AG04450 (cell line): ENCODE measurements around the gene SCART1. TPM values are rescaled to one million over a fixed set of nuclear protein-coding genes. Genes with fewer than 3 reads are reported as not detected.

Experiments used
- polyA plus RNA-seq: library from polyadenylated mRNA; depleted of rRNA; stranded (reverse); fragments of >200 nt; gene quantifications from 2 replicates; pipeline ENCODE4 v1.2.3, GENCODE V29; 2011; rRNA removed

The SCART1 gene
- polyA plus RNA-seq, 1 experiment, result 0.67 TPM

Other genes starting within 250 kb of the SCART1 start
- not detected in 2 replicates for gene UTF1, start 223.7 kb upstream of the SCART1 start, polyA plus RNA-seq
- not detected in 2 replicates for gene VENTX, start 216.1 kb upstream of the SCART1 start, polyA plus RNA-seq
- 0.25 and 0.36 TPM in 2 replicates for gene ADAM8, start 177.1 kb upstream of the SCART1 start, polyA plus RNA-seq
- 40.0 and 45.1 TPM in 2 replicates for gene TUBGCP2, start 145.1 kb upstream of the SCART1 start, polyA plus RNA-seq
- 21.6 and 31.3 TPM in 2 replicates for gene ZNF511, start 145.0 kb upstream of the SCART1 start, polyA plus RNA-seq
- gene CALY, start 117.0 kb upstream of the SCART1 start, polyA plus RNA-seq, result 0.16 and 0.41 TPM in 2 replicates
- not detected in 2 replicates for gene PRAP1, start 106.6 kb upstream of the SCART1 start, polyA plus RNA-seq
- 17.8 and 24.3 TPM in 2 replicates for gene FUOM, start 95.9 kb upstream of the SCART1 start, polyA plus RNA-seq
- 56.6 and 60.9 TPM in 2 replicates for gene ECHS1, start 80.6 kb upstream of the SCART1 start, polyA plus RNA-seq
- 3.0 and 3.1 TPM in 2 replicates for gene PAOX, start 74.7 kb upstream of the SCART1 start, polyA plus RNA-seq
- 36.1 and 40.2 TPM in 2 replicates for gene MTG1, start 59.8 kb upstream of the SCART1 start, polyA plus RNA-seq
- 1.1 and 1.2 TPM in 2 replicates for gene SPRN, start 29.3 kb upstream of the SCART1 start, polyA plus RNA-seq
- 1.1 and 1.3 TPM in 2 replicates for gene CYP2E1, start 73.4 kb downstream of the SCART1 start, polyA plus RNA-seq
- gene SYCE1, start 111.6 kb downstream of the SCART1 start, polyA plus RNA-seq, result not detected in 2 replicates
- gene FRG2B, start 172.8 kb downstream of the SCART1 start, polyA plus RNA-seq, result not detected in 2 replicates